Loucy (cell line): ENCODE results near the gene CERS6.

Experiments
- CTCF ChIP-seq: fragments of 200-600 bp; sonication (generic); conservative IDR thresholded peaks from 2 replicates; pipeline ENCODE4 v1.5.1; 2014; ENCODE audit warnings: mild to moderate bottlenecking, antibody characterized with exemption, low read length
- EZH2phosphoT487 ChIP-seq: fragments of 200-600 bp; IDR thresholded peaks from 2 replicates; pipeline ENCODE4 v1.6.1; 2018; ENCODE audit warnings: antibody characterized with exemption, mild to moderate bottlenecking, moderate library complexity, borderline replicate concordance

GRCh38 chr2:168424112-168424951, 31.7 kb upstream of the CERS6 start:
- TF ChIP-seq CTCF (no peak), EZH2phosphoT487 (no peak)
